HG03025 (cell line): ENCODE data around the gene GALNT17.
"Not testable (repeated sequence)": the region's sequence is repeated elsewhere in the genome, so short reads cannot be mapped to it uniquely, and the experiment has no call there.

Source experiments
- ATAC-seq: cut with Tn5 transposase; IDR thresholded peaks from one replicate; pipeline ENCODE4 v1.9.1; 2021; ENCODE audit warnings: mild to moderate bottlenecking, moderate library complexity; ENCODE audit not compliant: unreplicated experiment, low FRiP score

Gene GALNT17

GRCh38 chr7:71157757-71158156 lies 25.8 kb downstream of the GALNT17 start:
- ATAC-seq: no peak

- no peak for ATAC-seq
Measured at GRCh38 chr7:71165708-71166107, 33.8 kb downstream of the GALNT17 start.

DNA sequence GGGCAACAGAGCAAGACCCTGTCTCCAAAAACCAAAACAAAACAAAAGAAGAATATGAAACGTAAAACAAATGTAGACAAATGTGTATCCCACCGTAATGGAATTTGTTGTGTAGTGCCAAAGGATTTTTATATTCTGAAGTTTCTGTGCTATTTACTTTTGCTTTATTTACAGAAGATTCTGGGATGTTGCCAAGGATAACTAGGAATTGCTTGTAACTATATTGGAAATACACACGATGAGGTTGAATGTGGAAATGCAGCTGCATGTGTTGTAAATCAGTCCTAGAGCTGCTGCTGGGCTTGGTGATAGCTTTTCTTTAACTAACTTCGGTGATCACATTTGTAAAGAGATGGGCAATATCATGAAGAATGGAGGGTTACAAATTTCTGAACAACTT lies 39.5 kb downstream of the GALNT17 start:
- no peak for ATAC-seq

DNA sequence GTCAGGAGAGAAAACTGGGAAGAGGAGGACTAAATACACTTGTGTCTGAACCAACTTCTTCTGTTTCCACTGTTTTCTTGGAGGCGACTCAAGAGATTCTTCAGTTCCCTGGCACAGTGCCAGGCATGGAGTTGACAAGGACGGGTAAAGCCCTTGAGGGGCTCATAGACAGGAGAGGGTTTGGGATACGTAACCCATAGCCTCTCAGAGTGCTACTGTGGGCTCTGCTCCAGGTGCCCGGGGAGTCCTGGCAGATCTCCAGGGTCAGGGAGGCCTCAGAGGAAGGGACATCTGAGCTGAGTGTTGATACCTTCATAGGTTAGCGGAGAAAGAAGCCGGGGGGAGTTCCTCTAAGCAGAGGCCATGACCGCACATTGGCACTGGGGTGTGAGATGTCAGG lies 42.0 kb downstream of the GALNT17 start:
- ATAC-seq: no peak

- ATAC-seq: no peak
Measured at GRCh38 chr7:71182438-71182935, 50.5 kb downstream of the GALNT17 start.

DNA sequence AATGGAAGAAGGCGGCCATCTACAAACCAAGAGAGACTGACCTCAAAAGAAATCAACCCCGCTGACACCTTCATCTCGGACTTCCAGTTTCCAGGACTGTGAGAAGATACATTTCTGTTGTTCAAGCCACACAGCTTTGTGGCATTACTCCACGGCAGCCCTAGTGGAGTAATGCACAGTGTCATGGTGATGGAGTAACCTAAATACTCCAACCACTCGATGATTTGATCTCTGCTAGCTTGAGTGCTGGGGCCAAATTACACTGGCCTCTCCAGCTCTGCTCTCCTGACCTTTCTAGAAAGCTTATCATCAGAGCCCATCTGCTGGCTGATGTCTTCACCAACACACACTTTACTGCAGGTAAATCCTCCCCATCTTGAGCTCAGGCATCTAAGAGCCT lies 52.2 kb downstream of the GALNT17 start:
- no peak for ATAC-seq

DNA sequence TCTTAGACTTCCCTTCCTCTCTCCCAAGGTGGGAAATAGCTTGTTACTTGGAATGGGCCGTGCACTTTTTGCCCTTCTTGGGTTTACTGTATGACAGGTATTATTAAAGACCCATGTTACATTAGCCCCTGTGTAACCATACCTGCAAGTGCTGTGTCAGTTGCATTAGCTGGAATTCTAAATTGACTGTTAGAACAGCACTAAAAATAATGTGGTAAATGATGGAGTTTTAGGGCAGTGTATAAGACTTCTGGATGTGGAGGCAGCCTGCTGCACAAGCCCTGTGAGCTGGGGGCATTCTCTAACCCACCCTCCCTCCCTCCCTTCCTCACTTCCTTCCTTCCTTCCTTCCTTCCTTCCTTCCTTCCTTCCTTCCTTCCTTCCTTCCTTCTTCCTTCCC lies 52.7 kb downstream of the GALNT17 start:
- ATAC-seq: no peak

DNA sequence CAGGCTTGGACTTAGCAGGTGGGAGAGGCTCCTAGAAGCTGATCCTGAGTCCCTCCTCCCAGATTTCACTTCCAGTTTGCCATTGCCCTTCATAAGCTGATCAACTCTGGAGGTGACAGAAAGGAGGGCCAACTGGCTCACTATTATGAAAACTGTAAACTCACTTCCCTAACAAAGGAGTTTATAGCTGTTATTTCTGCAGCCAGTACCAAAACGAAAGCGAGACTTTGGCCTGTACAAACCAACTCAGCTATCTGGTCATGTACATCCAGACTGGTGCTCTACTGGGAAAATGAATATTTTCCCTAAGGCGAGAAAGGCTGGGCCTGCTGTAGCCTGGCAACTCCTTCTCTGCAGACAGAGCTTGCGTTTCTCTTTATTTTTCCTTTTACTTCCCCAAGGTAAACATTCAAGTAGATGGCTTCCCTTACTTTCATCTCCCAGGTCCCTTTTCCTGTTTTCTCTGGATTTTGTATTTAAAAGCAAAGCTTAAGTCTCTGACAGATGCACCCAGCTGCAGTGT lies 54.7 kb downstream of the GALNT17 start:
- ATAC-seq: no peak

DNA sequence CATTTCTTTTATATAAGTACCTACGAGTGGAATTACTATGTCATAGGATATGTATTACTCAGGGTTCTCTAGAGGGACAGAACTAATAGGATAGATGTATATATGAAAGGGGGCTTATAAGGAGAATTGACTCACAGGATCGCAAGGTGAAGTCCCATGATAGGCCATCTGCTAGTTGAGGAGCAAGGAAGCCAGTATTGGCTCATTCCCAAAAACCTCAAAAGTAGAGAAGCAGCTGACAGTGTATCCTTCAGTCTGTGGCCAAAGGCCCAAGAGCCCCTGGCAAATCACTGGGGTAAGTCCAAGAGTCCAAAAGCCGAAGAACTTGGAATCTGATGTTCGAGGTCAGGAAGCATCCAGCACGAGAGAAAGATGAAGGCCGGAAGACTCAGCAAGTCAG lies 59.8 kb downstream of the GALNT17 start:
- no peak for ATAC-seq

DNA sequence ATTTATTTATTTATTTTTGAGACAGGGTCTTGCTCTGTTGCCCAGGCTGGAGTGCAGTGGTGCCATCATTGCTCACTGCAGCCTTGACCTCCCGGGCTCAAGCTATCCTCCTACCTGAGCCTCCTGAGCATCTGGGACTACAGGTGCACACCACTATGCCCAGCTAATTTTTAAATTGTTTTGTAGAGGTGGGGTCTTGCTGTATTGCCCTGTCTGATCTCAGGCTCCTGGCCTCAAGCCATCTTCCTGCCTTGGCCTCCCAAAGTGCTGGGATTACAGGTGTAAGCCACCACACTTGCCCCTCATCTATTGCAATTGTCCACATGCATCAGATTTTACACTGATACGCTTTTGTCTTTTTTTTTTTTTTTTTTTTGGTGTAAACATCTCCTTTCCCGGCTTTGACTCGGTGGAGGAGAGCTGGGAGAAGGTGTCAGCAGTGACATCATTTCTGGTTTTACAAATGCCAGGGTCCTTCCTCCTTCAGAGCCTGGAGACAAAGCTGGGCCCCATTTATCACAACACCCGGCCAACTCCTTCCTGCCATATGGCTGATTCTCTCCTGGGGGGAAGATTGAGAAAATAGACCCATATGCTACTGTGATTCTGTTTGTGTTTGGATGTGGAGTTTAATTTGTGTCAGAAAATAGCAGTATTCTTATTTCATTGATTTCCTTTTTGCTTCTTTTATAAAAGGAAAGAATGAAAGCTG lies 61.3 kb downstream of the GALNT17 start:
- ATAC-seq: no peak

DNA sequence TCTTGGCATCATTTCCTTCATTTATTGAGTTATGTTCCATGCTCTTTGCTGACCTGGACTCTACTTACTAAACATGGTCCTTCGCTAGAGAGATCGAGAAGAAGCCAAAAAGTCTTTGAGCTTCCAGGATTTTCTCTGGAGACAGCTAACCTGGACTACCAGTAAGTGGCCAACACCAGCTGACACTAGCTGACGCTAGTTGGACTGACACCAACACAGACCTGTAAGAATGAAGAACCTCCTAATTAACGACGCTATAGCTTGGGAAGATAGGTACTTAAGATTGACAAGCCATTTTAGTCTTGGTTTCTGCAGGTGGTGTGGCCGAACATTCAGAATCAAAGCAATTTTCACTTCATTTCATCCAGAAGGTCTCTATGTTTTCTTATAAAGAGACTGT lies 66.4 kb downstream of the GALNT17 start:
- no peak for ATAC-seq

DNA sequence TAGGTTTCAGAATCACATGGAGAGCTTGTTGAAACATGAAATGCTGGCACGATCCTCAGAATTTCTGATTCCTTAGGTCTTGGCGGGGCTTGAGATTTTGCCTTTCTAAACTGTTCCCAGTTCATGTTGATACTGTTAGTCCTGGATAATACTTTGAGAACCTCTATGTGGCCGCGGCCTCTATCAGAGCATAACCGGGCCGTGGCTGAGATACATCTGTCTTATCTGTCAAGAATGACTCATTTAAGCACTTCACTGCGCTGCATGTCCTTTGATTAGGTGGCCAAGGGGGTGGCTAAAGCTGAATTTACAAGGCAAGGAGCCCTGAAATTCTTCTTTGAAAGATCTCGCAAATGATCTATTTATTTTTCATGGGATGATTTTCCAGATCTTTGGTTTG lies 66.9 kb downstream of the GALNT17 start:
- ATAC-seq: no peak

DNA sequence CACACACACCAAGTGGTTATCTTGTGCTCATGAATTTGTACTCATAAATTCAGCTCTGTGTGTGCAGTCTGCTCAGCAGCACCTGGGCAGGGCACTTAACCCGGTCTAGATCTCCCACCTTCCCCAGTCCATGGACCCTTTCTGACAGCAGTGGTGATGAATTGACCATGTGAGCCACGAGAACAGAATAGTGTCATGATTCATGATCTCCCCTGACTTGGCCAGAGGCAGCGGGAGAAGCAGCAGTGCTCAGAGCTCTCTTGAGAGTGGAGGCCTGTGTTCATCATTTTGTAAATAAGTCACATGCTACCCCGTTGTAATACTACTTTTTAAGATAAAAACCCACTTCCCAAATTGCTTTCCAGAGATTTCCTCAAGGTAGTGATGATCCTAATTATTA lies 74.2 kb downstream of the GALNT17 start:
- no peak for ATAC-seq

DNA sequence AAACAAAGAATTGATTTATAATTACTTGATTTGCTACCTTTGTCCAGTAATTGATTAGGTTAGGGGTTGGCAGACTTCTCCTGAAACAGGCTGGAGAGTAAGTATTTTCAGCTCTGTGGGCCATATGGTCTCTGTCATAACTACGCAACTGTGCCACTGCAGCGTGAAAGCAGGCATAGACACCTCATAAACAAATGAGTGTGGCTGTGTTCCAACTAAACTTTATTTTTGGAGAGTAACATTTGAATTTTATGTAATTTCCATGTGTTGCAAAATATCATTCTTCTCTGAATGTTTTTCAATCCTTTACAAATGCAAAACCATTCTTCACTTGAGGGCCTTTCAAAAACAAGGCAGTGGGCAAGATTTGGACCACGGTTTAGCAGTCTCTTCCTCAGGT lies 76.9 kb downstream of the GALNT17 start:
- ATAC-seq: no peak

- ATAC-seq: not testable (repeated sequence)
Measured at GRCh38 chr7:71209484-71209883, 77.5 kb downstream of the GALNT17 start.

DNA sequence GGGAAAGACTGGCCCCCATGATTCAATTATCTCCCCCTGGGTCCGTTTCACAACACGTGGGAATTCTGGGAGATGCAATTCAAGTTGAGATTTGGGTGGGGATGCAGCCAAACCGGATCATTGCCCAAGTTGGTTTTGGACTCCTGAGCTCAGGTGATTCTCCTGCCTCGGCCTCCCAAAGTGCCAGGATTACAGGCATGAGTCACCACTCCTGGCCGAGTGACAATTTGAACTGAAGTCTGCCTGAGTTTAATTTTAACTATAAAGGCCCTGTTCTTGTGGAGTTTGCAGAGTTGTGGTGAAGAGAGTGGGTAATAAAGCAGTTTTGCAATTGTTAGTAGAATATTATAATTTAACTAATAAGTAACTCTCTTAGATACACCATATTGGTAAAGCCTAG lies 78.3 kb downstream of the GALNT17 start:
- no peak for ATAC-seq

GRCh38 chr7:71212433-71212832 lies 80.5 kb downstream of the GALNT17 start:
- not testable (repeated sequence) for ATAC-seq

GRCh38 chr7:71216211-71216610 lies 84.3 kb downstream of the GALNT17 start:
- no peak for ATAC-seq

DNA sequence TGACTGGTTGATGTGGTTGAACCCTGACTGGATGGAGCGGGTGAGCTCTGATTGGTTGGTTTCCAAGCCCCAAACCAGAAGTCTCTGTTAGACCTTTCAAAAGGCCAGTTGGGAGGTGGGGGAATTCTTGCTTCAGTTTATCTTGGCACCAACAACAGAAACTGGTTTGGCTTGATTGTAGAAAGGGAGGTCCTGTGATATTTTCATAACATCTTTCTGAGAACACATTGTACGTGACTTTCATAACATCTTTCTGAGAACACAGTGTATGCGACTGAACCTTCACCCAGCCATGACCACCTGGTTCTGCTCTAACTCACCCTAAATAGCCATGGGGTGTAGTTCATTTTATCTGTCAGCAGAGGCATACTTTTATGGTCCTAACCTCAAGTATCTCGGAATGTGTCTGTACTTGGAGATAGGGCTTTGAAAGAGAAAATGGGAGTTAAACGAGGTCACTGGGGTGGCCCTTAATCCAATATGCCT lies 88.3 kb downstream of the GALNT17 start:
- no peak for ATAC-seq

GRCh38 chr7:71221049-71221448 lies 89.1 kb downstream of the GALNT17 start:
- ATAC-seq: no peak

GRCh38 chr7:71221549-71221948 lies 89.6 kb downstream of the GALNT17 start:
- ATAC-seq: no peak

- no peak for ATAC-seq
Measured at GRCh38 chr7:71227126-71227525, 95.2 kb downstream of the GALNT17 start.
